IPS-NIHi7 (cell line): Measurements from ENCODE around the gene TBL1XR1.

ENCODE experiments used
- DNase-seq: peaks from one replicate; pipeline ENCODE4 v3.0.0; 2012; ENCODE audit warnings: mixed read lengths; ENCODE audit errors: extremely low spot score

Gene TBL1XR1

GRCh38 chr3:177065285-177066033 lies 131.8 kb downstream of the TBL1XR1 start:
- no peak for DNase-seq

- DNase-seq, result no peak
Measured at GRCh38 chr3:177062052-177062732, 135.1 kb downstream of the TBL1XR1 start.

GRCh38 chr3:177061369-177061768 lies 135.9 kb downstream of the TBL1XR1 start:
- no peak for DNase-seq

GRCh38 chr3:177060492-177060891 lies 136.8 kb downstream of the TBL1XR1 start:
- no peak for DNase-seq

- no peak for DNase-seq
Measured at GRCh38 chr3:177058648-177059047, 138.6 kb downstream of the TBL1XR1 start.

GRCh38 chr3:177057768-177058167 lies 139.5 kb downstream of the TBL1XR1 start:
- no peak for DNase-seq

- no peak for DNase-seq
Measured at GRCh38 chr3:177056927-177057326, 140.4 kb downstream of the TBL1XR1 start.

GRCh38 chr3:177055605-177056571 lies 141.4 kb downstream of the TBL1XR1 start:
- no peak for DNase-seq

GRCh38 chr3:177053107-177053506 lies 144.2 kb downstream of the TBL1XR1 start:
- no peak for DNase-seq

- no peak for DNase-seq
Measured at GRCh38 chr3:177051411-177051810, 145.9 kb downstream of the TBL1XR1 start.

GRCh38 chr3:177050501-177051237 lies 146.6 kb downstream of the TBL1XR1 start:
- no peak for DNase-seq

GRCh38 chr3:177045767-177046166 lies 151.5 kb downstream of the TBL1XR1 start:
- DNase-seq, result no peak

GRCh38 chr3:177045222-177045621 lies 152.1 kb downstream of the TBL1XR1 start:
- no peak for DNase-seq

GRCh38 chr3:177041730-177042551 lies 155.3 kb downstream of the TBL1XR1 start:
- DNase-seq, result no peak

GRCh38 chr3:177041021-177041729 lies 156.1 kb downstream of the TBL1XR1 start:
- DNase-seq, result no peak

GRCh38 chr3:177039490-177040274 lies 157.6 kb downstream of the TBL1XR1 start:
- no peak for DNase-seq

GRCh38 chr3:177037241-177037640 lies 160.0 kb downstream of the TBL1XR1 start:
- no peak for DNase-seq

GRCh38 chr3:177035676-177036075 lies 161.6 kb downstream of the TBL1XR1 start:
- DNase-seq, result no peak

GRCh38 chr3:177034832-177035475 lies 162.3 kb downstream of the TBL1XR1 start:
- DNase-seq, result no peak
